Measurements from ENCODE around the gene CTXN1.

DNA sequence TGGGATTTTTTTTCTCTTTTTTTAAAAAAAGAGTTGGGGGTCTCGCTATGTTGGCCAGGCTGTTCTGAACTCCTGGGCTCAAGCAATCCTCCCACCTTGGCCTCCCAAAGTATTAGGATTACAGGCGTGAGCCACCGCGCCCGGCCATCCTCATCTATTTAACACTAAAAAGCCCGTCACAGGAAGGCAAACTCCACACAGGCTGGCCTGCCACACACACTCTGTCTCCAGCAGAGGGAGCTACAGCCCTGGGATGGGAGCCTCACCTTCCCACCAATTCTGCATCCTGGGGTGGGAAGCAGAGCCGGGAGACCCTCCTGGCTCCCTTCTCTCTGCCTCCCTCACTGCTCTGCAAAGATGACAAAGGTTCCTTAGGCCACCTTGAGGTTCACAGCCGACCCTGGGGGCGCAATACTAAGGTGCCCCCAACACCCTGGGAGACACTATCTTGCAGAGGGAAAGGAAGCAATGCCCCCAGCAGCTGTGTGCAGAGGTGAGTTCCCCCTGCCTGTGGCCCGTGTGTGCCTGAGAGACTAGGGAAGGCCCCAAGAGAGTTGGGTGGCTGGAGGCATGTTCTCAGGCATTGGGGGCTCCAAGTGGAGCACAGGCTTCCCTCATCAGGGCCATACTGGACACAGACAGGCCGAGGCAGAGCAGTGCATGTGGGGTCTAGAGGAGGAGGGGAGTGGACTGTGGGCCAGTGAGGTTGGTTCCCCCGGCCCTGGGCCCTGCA is 44.9 kb upstream of the CTXN1 start:
- TF ChIP-seq GATA2 (IDR thresholded peaks at IDR 0.05; ENCODE audit: low read depth, low read length) (no peak), GATA3 (IDR thresholded peaks at IDR 0.05; ENCODE audit: low read depth, low read length) (no peak)
